CD4-positive, alpha-beta T cell (primary cell): Measurements from ENCODE around the gene SSH2. TPM values are rescaled to one million over a fixed set of nuclear protein-coding genes. Genes with fewer than 3 reads are reported as not detected.

Experiments used
- ATAC-seq: fragments of 200-7000 bp; cut with Tn5 transposase; one replicate; pipeline ENCODE4 v1.10.0; 2022; ENCODE audit warnings: mild to moderate bottlenecking; ENCODE audit not compliant: poor library complexity
- CTCF ChIA-PET: fragments of 350-600 bp; sonication (Branson Sonifier 250); formaldehyde crosslinking; loops from one replicate; lab custom pipeline; 2021; ENCODE audit warnings: antibody characterized with exemption, inconsistent platforms; lab: Charles Lee
- POLR2A ChIA-PET: fragments of 350-600 bp; sonication (Branson Sonifier 250); formaldehyde crosslinking; loops from one replicate; lab custom pipeline; 2021; ENCODE audit warnings: antibody characterized with exemption, inconsistent platforms; lab: Charles Lee
- DNase-seq, 14 experiments: peaks; one replicate each; pipeline ENCODE4 v3.0.0-alpha.2; 2013 to 2020; ENCODE audit warnings: mixed read lengths in 2 of 14
- H3K27ac ChIP-seq, 2 donors: one replicate each; pipeline versions ENCODE4 v1.5.1 to v1.7.0; 2013; ENCODE audit warnings: low read length in 2 of 2, low read depth in 1 of 2, mild to moderate bottlenecking in 1 of 2
- H3K27me3 ChIP-seq, 2 experiments: 1 replicate in 1 of 2; 2 replicates in 1 of 2; pipeline versions ENCODE4 v1.6.1 to v1.7.0; 2013; ENCODE audit warnings: low read length in 2 of 2, control low read depth in 1 of 2, mild to moderate bottlenecking in 1 of 2, moderate library complexity in 1 of 2; ENCODE audit not compliant: insufficient read depth in 2 of 2, control insufficient read depth in 1 of 2
- H3K36me3 ChIP-seq: one replicate; pipeline ENCODE4 v1.6.1; 2013; ENCODE audit warnings: low read length, control low read depth; ENCODE audit not compliant: insufficient read depth
- H3K4me1 ChIP-seq: one replicate; pipeline ENCODE4 v1.6.1; 2013; ENCODE audit warnings: low read length, control low read depth; ENCODE audit not compliant: insufficient read depth
- H3K4me3 ChIP-seq: one replicate; pipeline ENCODE4 v1.5.1; 2013; ENCODE audit warnings: mild to moderate bottlenecking, low read length, moderate library complexity
- H3K9me3 ChIP-seq, 2 experiments: 1 replicate in 1 of 2; 2 replicates in 1 of 2; pipeline versions ENCODE4 v1.6.1 to v1.7.0; 2013; ENCODE audit warnings: low read length in 2 of 2, mild to moderate bottlenecking in 2 of 2, control low read depth in 1 of 2, moderate library complexity in 1 of 2; ENCODE audit not compliant: control insufficient read depth in 1 of 2, insufficient read depth in 1 of 2
- H3K27ac Mint-ChIP-seq: one replicate; pipeline ENCODE4 v1.8.0; 2020; ENCODE audit warnings: mixed read lengths
- H3K27me3 Mint-ChIP-seq: one replicate; pipeline ENCODE4 v1.8.0; 2021; ENCODE audit warnings: mixed read lengths
- H3K36me3 Mint-ChIP-seq: one replicate; pipeline ENCODE4 v1.8.0; 2021; ENCODE audit warnings: low read depth, mixed read lengths
- H3K4me1 Mint-ChIP-seq: one replicate; pipeline ENCODE4 v1.8.0; 2021; ENCODE audit warnings: low read depth, mixed read lengths
- H3K4me3 Mint-ChIP-seq: one replicate; pipeline ENCODE4 v1.8.0; 2020; ENCODE audit warnings: mild to moderate bottlenecking, mixed read lengths
- H3K9me3 Mint-ChIP-seq: one replicate; pipeline ENCODE4 v1.8.0; 2020; ENCODE audit warnings: mixed read lengths
- intact Hi-C, 2 experiments: fragments of 100-400 bp; cut with DNase I in 1 of 2; cut with micrococcal nuclease in 1 of 2; formaldehyde crosslinking; loops; one replicate each; pipeline versions ENCODE4 v1.15.1 to v1.9.0; 2023 to 2025; cut with DNase I, micrococcal nuclease
- total RNA-seq, 174 experiments: library from RNA in 2 of 174; stranded (reverse) in 2 of 174; gene quantifications; one replicate each; pipeline ENCODE4 v1.2.3 and lab custom pipeline; 2021 to 2026
- TF ChIP-seq, protein P1 (sequence below): fragments of 200-600 bp; IDR thresholded peaks from one replicate; pipeline ENCODE4 v1.8.0; 2022; ENCODE audit warnings: antibody characterized with exemption, mild to moderate bottlenecking

Gene SSH2
- total RNA-seq, 2 experiments from 2014 or later, result 73.4 to 81.5 TPM

GRCh38 chr17:29883497-29883896, 46.5 kb downstream of the SSH2 start:
- H3K9me3 ChIP-seq, result no peaks in the 10 kb centered on the region
- no peak overlapping the region for H3K4me3 ChIP-seq
- peaks cover 8% of the 10 kb centered on the region for H3K36me3 Mint-ChIP-seq
- no peaks in the 10 kb centered on the region for H3K36me3 ChIP-seq
- no peak for DNase-seq
- peak overlapping the region; percentile 2 for H3K27ac Mint-ChIP-seq
- TF ChIP-seq, protein P1, sequence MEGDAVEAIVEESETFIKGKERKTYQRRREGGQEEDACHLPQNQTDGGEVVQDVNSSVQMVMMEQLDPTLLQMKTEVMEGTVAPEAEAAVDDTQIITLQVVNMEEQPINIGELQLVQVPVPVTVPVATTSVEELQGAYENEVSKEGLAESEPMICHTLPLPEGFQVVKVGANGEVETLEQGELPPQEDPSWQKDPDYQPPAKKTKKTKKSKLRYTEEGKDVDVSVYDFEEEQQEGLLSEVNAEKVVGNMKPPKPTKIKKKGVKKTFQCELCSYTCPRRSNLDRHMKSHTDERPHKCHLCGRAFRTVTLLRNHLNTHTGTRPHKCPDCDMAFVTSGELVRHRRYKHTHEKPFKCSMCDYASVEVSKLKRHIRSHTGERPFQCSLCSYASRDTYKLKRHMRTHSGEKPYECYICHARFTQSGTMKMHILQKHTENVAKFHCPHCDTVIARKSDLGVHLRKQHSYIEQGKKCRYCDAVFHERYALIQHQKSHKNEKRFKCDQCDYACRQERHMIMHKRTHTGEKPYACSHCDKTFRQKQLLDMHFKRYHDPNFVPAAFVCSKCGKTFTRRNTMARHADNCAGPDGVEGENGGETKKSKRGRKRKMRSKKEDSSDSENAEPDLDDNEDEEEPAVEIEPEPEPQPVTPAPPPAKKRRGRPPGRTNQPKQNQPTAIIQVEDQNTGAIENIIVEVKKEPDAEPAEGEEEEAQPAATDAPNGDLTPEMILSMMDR, result no peak
- H3K4me1 ChIP-seq, result peaks cover 4% of the 10 kb centered on the region
- no peak overlapping the region for H3K27ac ChIP-seq
- POLR2A ChIA-PET, result no interaction called here
- H3K9me3 Mint-ChIP-seq, result no peaks in the 10 kb centered on the region
- H3K27me3 ChIP-seq, result no peaks in the 10 kb centered on the region
- CTCF ChIA-PET, result no interaction called here
- no peak overlapping the region for H3K4me3 Mint-ChIP-seq
- H3K4me1 Mint-ChIP-seq, result peaks cover 52% of the 10 kb centered on the region
- intact Hi-C loops, result no loop called here
- no peaks in the 10 kb centered on the region for H3K27me3 Mint-ChIP-seq
- no peak for ATAC-seq

GRCh38 chr17:29881256-29881655, 48.8 kb downstream of the SSH2 start:
- Mint-ChIP-seq H3K36me3 (peaks cover 7% of the 10 kb centered on the region), H3K27ac (no peak overlapping the region), H3K27me3 (no peaks in the 10 kb centered on the region), H3K4me3 (no peak overlapping the region), H3K9me3 (no peaks in the 10 kb centered on the region), H3K4me1 (peaks cover 55% of the 10 kb centered on the region)
- peaks cover 4% of the 10 kb centered on the region for H3K4me1 ChIP-seq
- POLR2A ChIA-PET, result interaction anchor here (1.1 kb wide), 1 partner anchor 9 kb away, joined by 4 read pairs; no protein-coding TSS in a partner anchor
- no peak overlapping the region for H3K4me3 ChIP-seq
- CTCF ChIA-PET, result no interaction called here
- DNase-seq (no peak), ATAC-seq (no peak)
- intact Hi-C loops, result no loop called here
- no peaks in the 10 kb centered on the region for H3K27me3 ChIP-seq
- TF ChIP-seq, protein P1, result no peak
- no peaks in the 10 kb centered on the region for H3K36me3 ChIP-seq
- H3K9me3 ChIP-seq, result no peaks in the 10 kb centered on the region
- no peak overlapping the region for H3K27ac ChIP-seq

DNA sequence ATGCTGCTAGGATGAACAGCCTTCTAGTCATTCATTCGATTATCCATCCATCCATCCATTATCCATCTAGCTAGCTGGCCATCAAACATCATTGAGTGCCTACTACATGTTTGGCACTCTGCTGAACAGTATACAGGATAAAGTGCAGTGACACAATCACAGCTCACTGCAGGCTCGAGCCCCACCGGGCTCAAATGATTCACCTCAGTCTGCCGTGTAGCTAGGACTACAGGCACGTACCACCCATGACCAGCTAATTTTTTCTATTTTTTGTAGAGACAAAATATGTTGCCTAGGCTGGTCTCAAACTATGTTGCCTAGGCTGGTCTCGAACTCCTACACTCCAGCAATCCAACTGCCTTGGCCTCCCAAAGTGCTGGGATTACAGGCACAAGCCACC, 50.0 kb downstream of the SSH2 start:
- H3K27ac Mint-ChIP-seq, result no peak overlapping the region
- Histone ChIP-seq H3K9me3 (no peaks in the 10 kb centered on the region), H3K36me3 (no peaks in the 10 kb centered on the region), H3K4me1 (peaks cover 4% of the 10 kb centered on the region), H3K27ac (no peak overlapping the region), H3K4me3 (no peak overlapping the region), H3K27me3 (no peaks in the 10 kb centered on the region)
- H3K27me3 Mint-ChIP-seq, result no peaks in the 10 kb centered on the region
- ChIA-PET CTCF (interaction anchor here (0.7 kb wide), 1 partner anchor 73 kb away, joined by 4 read pairs; no protein-coding TSS in a partner anchor), POLR2A (no interaction called here)
- no peaks in the 10 kb centered on the region for H3K36me3 Mint-ChIP-seq
- H3K9me3 Mint-ChIP-seq, result no peaks in the 10 kb centered on the region
- H3K4me1 Mint-ChIP-seq, result peaks cover 51% of the 10 kb centered on the region
- intact Hi-C loops, result no loop called here
- ATAC-seq (no peak), DNase-seq (no peak)
- TF ChIP-seq, protein P1, result no peak
- no peak overlapping the region for H3K4me3 Mint-ChIP-seq
